NCI-H1048 (cell line): Measurements from ENCODE around the gene BPIFB2.
"Not testable (repeated sequence)": the region's sequence is repeated elsewhere in the genome, so short reads cannot be mapped to it uniquely, and the experiment has no call there.

Experiments used
- DNase-seq: peaks from one replicate; lab custom pipeline; 2025; lab: John Stamatoyannopoulos, UW

The BPIFB2 gene

GRCh38 chr20:32971703-32972161, 35.8 kb upstream of the BPIFB2 start:
- no peak for DNase-seq

DNA sequence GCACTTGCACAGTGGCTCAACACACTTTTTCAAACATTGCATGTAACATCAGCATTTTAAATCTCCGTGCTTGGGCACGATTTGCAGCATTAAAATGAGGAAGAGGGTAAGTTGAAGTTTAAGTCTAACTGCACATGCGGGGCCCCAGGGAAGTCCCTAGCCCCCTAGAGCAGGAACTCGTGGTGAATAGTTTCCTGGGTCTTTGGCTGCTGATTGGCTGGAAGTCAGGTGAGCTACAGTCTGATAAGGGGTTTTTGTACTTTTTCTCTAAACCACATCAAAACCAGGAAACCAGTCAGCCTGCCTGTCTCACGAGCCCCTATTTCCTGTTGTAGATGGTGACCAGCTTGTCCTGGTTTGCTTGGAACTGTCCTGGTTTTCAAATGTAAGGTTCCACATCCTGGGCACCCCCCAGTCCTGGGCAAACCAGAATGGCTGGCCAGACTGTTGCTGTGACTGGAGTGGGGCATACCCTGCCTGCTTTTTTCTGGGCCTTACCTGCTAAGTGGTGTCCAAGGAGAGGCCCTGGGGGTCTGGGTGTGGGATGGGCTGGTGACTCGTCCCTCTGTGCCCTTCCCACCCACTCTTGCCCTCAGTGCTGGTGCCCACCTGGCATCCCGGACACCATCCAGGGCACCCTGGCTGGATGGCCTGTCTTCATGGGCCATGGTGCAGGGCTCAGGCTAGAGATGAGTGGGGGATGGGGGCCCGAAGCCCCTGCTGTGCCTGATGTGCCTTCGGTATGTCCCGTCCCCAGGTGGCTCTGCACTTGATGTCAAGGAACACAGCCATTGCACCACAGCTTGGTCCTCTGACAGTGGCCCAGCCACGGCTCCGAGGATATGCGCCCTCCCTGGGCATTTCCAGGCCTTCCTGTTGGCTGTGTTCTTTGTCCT, 35.1 kb upstream of the BPIFB2 start:
- no peak for DNase-seq

GRCh38 chr20:32973077-32973717, 34.3 kb upstream of the BPIFB2 start:
- DNase-seq, result no peak

- DNase-seq, result not testable (repeated sequence)
These were observed 33.1 kb upstream of the BPIFB2 start for GRCh38 chr20:32974204-32975064.

DNA sequence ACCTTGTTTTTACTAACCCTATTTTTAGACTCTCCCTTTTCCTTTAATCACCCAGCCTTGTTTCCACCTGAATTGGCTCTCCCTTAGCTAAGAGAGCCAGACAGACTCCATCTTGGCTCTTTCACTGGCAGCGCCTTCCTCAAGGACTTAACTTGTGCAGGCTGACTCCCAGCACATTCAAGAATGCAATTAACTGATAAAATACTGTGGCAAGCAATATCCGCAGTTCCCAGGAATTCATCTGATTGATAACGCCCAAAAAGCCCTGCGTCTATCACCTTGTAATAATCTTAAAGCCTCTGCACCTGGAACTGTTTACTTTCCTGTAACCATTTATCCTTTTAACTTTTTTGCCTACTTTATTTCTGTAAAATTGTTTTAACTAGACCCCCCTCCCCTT, 32.4 kb upstream of the BPIFB2 start:
- not testable (repeated sequence) for DNase-seq

- DNase-seq, result no peak
These were observed 31.5 kb upstream of the BPIFB2 start for GRCh38 chr20:32975698-32976674.

DNA sequence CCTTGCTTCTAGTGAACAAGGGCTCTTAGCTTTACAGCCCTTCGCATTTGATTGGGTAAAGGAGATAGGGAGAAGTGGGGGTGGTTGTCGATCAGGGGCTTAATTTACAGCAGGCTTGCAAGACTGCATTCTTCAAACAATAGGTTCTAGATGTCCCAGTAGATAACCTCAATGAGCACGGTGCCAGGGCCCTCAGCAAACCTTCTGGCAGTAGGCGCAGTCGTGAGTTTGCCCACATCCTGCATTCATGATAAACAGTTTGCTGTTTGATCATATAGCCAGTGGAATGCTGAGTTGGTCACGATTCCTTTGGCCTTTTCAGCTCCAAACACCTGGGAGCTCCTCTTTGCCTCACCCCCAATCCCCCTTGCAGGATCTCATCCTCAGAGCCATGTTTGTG, 30.8 kb upstream of the BPIFB2 start:
- DNase-seq, result no peak

DNA sequence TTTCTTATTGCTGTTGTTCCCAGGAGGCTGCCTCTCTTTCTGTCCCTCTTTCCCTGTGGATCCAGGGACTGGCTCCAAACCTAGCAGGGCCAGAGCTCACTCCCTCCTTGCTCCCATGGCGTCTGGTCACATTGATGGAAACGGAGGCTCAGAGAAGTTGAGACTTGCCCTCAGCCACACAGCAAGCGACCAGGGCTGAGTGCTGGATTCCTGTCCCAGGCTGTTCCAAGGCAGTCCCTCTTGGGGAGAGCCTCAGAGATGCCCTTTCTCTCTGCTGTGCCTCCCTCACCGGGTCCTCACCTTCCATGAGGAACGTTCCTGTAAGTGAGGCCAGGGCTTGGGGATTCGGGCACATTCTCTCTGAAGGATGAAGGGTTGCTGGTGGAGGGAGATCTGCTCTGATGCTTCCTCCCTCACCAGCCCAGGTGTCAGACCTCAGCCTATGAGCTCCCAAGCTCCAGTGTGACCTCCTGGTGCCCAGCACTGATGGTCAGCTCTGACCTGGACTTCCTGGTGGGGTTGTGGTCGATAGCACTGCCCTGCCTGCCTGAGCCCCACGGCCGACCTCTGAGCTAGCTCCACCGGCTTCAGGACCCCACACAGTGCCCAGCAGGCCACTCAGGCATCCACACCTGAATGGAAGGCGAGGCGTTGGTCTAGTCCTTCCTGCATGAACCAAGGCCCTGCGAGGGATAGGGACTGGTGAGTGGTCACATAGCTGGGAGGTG, 30.1 kb upstream of the BPIFB2 start:
- no peak for DNase-seq

DNA sequence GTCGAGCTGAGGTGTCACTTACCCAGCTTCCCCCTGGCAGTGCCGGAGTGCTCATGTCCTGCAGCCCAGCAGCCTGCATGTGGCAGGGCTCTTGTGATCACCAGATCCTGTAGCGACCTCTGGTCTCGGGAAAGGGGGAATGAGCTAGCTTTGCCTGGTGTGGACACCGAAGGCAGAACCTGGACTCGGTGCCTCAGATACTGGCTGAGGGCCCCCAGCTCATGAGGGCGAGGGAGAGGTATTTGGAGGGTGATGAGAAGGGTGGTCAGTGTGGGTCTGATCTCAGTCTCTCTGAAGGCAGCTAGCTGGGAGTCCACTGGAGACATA, 29.5 kb upstream of the BPIFB2 start:
- no peak for DNase-seq

DNA sequence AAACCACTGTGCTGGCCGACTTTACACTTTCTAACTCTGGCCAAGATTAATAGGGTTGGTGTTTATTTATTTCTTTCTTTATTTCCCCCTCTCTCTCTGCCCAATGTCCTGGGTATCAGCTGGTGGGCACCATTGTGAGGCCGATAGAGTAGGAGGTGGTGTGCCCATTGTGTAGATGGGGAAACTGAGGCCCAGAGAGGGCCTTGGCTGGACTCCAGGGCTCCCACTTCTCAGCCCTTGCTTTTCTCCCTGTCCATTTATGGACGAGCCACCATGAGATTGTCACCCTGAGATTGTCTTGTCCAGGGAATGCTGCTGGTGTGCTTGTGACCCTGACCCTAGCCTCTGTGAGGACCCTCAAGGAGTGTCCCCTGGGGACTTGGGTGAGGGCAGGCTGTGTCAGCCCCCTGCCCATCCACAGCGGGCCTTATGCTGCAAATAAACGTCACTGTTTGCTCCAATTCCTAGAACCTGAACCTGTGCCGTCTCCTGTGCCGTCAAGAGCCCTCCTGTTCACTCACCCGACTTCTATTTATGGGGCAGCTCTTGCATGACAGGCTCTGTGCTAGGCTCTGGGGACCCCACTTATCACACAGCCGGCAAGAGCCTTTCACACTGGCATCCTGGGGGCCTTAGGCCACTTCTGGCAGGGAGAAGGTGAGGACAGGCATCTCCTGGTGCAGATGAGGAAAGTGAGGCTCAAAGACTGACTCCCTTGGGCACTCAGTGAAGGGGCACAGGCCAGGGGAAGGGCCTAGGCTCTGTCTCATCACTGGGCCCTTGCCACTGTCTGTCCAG, 28.1 kb upstream of the BPIFB2 start:
- DNase-seq, result no peak

GRCh38 chr20:32980131-32980941, 27.2 kb upstream of the BPIFB2 start:
- DNase-seq, result no peak

DNA sequence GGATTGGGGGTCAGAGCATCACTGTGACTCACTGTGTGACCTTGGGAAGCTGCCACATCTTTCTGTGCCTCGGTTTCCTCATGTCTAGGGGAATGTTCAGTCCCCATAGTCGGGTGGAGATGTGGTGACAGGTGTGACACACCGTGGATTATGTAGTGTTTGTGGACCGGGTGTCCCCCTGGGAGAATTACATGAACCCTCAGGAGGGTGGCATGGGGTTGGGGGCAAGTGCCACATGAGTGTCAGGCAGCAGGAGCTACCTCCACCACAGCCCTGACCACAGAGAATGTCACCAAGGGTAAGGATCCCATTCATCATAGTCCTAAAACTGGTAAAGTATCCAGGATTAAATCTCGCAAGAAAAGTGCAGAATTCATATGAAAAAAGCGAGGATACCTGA, 26.5 kb upstream of the BPIFB2 start:
- DNase-seq, result no peak

DNA sequence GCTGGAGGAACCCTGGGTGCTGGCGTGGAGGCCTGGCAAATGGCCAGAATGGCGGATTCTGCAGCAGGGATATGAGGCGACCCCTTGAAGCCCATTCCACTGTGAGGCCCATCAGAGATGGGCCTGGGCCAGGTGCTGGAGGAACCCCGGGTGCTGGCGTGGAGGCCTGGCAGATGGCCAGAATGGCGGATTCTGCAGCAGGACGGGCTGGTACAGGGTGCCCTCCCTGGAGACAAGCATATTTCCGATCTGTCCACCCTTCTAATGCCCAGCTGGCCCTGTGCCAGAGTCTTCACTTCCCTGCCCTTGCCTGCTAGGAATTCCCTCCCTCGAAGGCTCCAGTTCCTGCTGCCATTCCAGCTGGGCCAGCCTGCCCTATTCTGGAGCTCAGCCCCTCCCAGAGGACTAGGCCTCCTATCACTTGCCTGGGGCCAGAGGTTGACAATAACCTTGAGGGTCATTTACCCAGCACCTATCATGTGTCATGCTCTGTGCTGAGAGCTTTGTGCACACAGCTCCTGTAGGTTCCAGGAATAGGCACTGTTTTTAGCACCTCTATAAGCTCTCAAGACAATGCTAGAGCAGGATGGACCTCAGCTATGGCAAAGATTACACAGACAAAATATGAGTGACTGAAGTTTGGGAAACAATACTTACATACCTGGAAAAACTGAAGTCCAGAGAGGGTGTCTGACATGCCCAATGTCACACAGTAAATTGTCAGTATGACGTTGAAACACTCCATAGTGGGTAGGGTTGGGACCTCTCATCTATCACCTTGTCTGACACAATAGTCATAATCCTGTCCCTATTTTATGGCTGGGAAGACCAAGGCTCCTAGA, 24.7 kb upstream of the BPIFB2 start:
- no peak for DNase-seq

GRCh38 chr20:32983459-32984112, 23.9 kb upstream of the BPIFB2 start:
- DNase-seq, result no peak

- no peak for DNase-seq
These were observed 23.3 kb upstream of the BPIFB2 start for GRCh38 chr20:32984196-32984595.

DNA sequence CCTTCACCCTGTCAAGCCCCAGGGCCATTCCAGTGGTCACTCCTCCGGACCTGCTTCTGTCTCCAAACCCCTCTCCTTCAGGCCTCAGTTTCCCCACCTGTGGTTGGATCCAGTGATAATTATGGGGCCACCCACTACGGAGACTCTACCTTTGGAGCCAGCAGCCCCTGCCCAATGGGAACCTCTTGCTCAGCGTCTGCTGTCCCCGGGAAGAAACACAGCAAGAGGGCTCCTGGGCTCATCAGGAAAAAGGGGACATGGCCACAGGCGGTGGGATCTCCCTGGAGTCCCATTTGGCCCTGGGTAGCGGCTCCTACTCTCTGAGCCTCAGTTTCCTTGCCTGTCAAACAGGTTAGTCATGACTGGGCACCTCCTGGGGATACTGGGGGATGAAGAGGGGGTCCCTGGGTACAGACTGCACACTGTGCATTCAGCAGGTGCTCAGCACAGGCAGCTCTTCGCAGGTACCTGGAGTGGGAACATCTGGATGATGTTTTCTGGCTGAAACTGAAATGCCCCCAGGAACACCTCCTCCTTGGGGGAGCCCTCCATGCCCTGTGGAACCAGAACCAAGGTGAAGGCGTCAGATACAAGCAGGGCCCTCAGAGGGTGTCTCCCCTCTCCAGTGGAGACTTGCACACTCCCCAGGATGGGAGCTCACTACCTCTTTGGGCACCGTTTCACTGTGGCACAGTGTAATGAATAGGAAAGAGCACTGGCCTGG, 22.7 kb upstream of the BPIFB2 start:
- no peak for DNase-seq

- DNase-seq, result no peak
These were observed 21.9 kb upstream of the BPIFB2 start for GRCh38 chr20:32985596-32985995.
